ENCODE measurements around the gene FAM200A.
A peak's percentile ranks its signal among the peaks of the same experiment; 100 is the strongest.

DNA sequence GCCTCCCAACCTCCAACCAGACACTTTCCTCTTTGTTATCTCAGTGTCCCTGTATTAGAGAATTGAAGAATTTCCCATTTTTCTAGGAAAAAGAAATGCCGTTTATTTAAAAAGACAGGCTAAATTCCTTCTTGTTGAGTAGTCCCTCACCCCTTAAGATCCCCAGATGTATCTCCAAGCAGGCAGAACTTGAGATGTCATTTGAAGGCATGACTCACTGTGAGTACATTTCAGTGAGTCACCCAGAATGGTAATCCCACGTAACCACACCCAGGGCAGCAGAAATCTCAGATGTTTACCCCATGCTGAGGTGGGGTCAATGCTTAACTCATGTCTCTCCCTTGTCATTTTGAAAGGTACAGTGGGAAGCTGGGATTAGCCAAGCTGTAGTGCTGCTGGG is 10.9 kb upstream of the FAM200A start:
- TF ChIP-seq POLR2A (IDR thresholded peaks at IDR 0.05; ENCODE audit: low read length), result no peak
- no peak for TF ChIP-seq MAZ (IDR thresholded peaks at IDR 0.05; ENCODE audit: borderline replicate concordance, low read depth, low read length)
- TF ChIP-seq, protein P1, sequence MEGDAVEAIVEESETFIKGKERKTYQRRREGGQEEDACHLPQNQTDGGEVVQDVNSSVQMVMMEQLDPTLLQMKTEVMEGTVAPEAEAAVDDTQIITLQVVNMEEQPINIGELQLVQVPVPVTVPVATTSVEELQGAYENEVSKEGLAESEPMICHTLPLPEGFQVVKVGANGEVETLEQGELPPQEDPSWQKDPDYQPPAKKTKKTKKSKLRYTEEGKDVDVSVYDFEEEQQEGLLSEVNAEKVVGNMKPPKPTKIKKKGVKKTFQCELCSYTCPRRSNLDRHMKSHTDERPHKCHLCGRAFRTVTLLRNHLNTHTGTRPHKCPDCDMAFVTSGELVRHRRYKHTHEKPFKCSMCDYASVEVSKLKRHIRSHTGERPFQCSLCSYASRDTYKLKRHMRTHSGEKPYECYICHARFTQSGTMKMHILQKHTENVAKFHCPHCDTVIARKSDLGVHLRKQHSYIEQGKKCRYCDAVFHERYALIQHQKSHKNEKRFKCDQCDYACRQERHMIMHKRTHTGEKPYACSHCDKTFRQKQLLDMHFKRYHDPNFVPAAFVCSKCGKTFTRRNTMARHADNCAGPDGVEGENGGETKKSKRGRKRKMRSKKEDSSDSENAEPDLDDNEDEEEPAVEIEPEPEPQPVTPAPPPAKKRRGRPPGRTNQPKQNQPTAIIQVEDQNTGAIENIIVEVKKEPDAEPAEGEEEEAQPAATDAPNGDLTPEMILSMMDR (IDR thresholded peaks at IDR 0.05), result no peak
- peak in 1 of 2 experiments; percentile 11; a peak in 1 of 5 replicates for TF ChIP-seq RAD21 (conservative IDR thresholded peaks at IDR 0.05 in 1 of 2, IDR thresholded peaks at IDR 0.05 in 1 of 2)
- no peak for TF ChIP-seq RCOR1 (IDR thresholded peaks at IDR 0.05; ENCODE audit: low read depth, low read length)
- TF ChIP-seq SREBF2 (IDR thresholded peaks at IDR 0.05), result no peak
- TF ChIP-seq EHF (CRISPR knock-in tag; IDR thresholded peaks at IDR 0.05), result no peak

Data from A549 (cell line).